ENCODE data around the gene COMT.

COMT gene

GRCh38 chr22:19909350-19910179, 32.0 kb upstream of the COMT start:
- H3K4ac ChIP-seq (ENCODE audit: low read length) = peak overlapping the region; percentile 43
- H3K23ac ChIP-seq (ENCODE audit: low read depth, low read length, poor library complexity) = peak overlapping the region; percentile 94
- H2BK5ac ChIP-seq (ENCODE audit: low read length) = no peak overlapping the region
- H3K4me3 ChIP-seq (ENCODE audit: low read length in 2 of 2) = peak overlapping the region in 1 of 2 donors; percentile 70
- peak overlapping the region; percentile 97 for H3K14ac ChIP-seq (ENCODE audit: low read length)
- H3K18ac ChIP-seq (ENCODE audit: low read length) = peak overlapping the region; percentile 63
- H3K27me3 ChIP-seq (ENCODE audit: control insufficient read depth in 3 of 3, insufficient read depth in 3 of 3, low read depth in 1 of 3, low read length in 3 of 3) = peaks cover 0 to 19% (median 3%) of the 10 kb centered on the region in 3 experiments
- H2BK120ac ChIP-seq (ENCODE audit: low read depth, low read length) = no peak overlapping the region
- peak overlapping the region; percentile 67 for H2BK12ac ChIP-seq (ENCODE audit: low read length)
- H2BK15ac ChIP-seq (ENCODE audit: low read length) = no peak overlapping the region
- H3K27ac ChIP-seq (replicated peaks; ENCODE audit: low read length) = no peak overlapping the region
- H4K91ac ChIP-seq (ENCODE audit: low read depth, low read length, poor library complexity) = peak overlapping the region; percentile 68
- H3K9ac ChIP-seq (ENCODE audit: low read depth, low read length, poor library complexity) = peak overlapping the region; percentile 76
- H4K8ac ChIP-seq (ENCODE audit: low read depth, low read length) = peak overlapping the region; percentile 97
- peaks cover 6 to 9% of the 10 kb centered on the region in 2 donors for H3K4me1 ChIP-seq (ENCODE audit: control insufficient read depth in 2 of 2, insufficient read depth in 1 of 2, low read depth in 1 of 2, low read length in 2 of 2)
- H3K9me3 ChIP-seq (replicated peaks in 1 of 2; ENCODE audit: control insufficient read depth in 2 of 2, insufficient read depth in 1 of 2, low read depth in 1 of 2, low read length in 2 of 2) = peaks cover 0 to 7% of the 10 kb centered on the region in 2 donors
- WGBS, 2 donors (ENCODE audit: extremely low coverage in 2 of 2, insufficient read length in 2 of 2, insufficient replicate concordance in 1 of 2) = 100% methylated on average over 1 of the region's 6 CpGs; no CpG with 5 or more reads in 1 of the 2 donors
- H2AFZ ChIP-seq (ENCODE audit: low read length) = no peak overlapping the region
- H3K79me1 ChIP-seq (ENCODE audit: low read depth, low read length) = peaks cover 5% of the 10 kb centered on the region
- H3K36me3 ChIP-seq (replicated peaks in 1 of 2; ENCODE audit: control insufficient read depth in 2 of 2, insufficient read depth in 2 of 2, low read length in 2 of 2) = peaks cover 0 to 1% of the 10 kb centered on the region in 2 donors
- no peak overlapping the region for H2AK5ac ChIP-seq (ENCODE audit: low read depth, low read length)
- H3K4me2 ChIP-seq (ENCODE audit: insufficient read depth, low read length, poor library complexity, severe bottlenecking) = no peak overlapping the region
- DNase-seq (ENCODE audit: low spot score) = peak; percentile 82

- H3K79me1 ChIP-seq (ENCODE audit: low read depth, low read length) = peaks cover 5% of the 10 kb centered on the region
- no CpG with 5 or more reads among the region's 4 CpGs for WGBS, 2 donors (ENCODE audit: extremely low coverage in 2 of 2, insufficient read length in 2 of 2, insufficient replicate concordance in 1 of 2)
- no peak overlapping the region for H3K18ac ChIP-seq (ENCODE audit: low read length)
- H2BK15ac ChIP-seq (ENCODE audit: low read length) = no peak overlapping the region
- H3K27ac ChIP-seq (replicated peaks; ENCODE audit: low read length) = no peak overlapping the region
- no peak overlapping the region for H3K4ac ChIP-seq (ENCODE audit: low read length)
- no peak overlapping the region for H2BK5ac ChIP-seq (ENCODE audit: low read length)
- no peak overlapping the region for H4K8ac ChIP-seq (ENCODE audit: low read depth, low read length)
- H3K4me2 ChIP-seq (ENCODE audit: insufficient read depth, low read length, poor library complexity, severe bottlenecking) = no peak overlapping the region
- no peak overlapping the region for H2BK12ac ChIP-seq (ENCODE audit: low read length)
- peaks cover 0 to 1% of the 10 kb centered on the region in 2 donors for H3K36me3 ChIP-seq (replicated peaks in 1 of 2; ENCODE audit: control insufficient read depth in 2 of 2, insufficient read depth in 2 of 2, low read length in 2 of 2)
- H3K4me3 ChIP-seq (ENCODE audit: low read length in 2 of 2) = no peak overlapping the region
- peaks cover 0 to 25% (median 3%) of the 10 kb centered on the region in 3 experiments for H3K27me3 ChIP-seq (ENCODE audit: control insufficient read depth in 3 of 3, insufficient read depth in 3 of 3, low read depth in 1 of 3, low read length in 3 of 3)
- H4K91ac ChIP-seq (ENCODE audit: low read depth, low read length, poor library complexity) = no peak overlapping the region
- H3K9me3 ChIP-seq (replicated peaks in 1 of 2; ENCODE audit: control insufficient read depth in 2 of 2, insufficient read depth in 1 of 2, low read depth in 1 of 2, low read length in 2 of 2) = peaks cover 0 to 7% of the 10 kb centered on the region in 2 donors
- no peak overlapping the region for H2AK5ac ChIP-seq (ENCODE audit: low read depth, low read length)
- H3K23ac ChIP-seq (ENCODE audit: low read depth, low read length, poor library complexity) = peak overlapping the region; percentile 94
- H3K4me1 ChIP-seq (ENCODE audit: control insufficient read depth in 2 of 2, insufficient read depth in 1 of 2, low read depth in 1 of 2, low read length in 2 of 2) = peaks cover 6 to 8% of the 10 kb centered on the region in 2 donors
- H3K9ac ChIP-seq (ENCODE audit: low read depth, low read length, poor library complexity) = no peak overlapping the region
- DNase-seq (ENCODE audit: low spot score) = no peak
- H3K14ac ChIP-seq (ENCODE audit: low read length) = no peak overlapping the region
- H2AFZ ChIP-seq (ENCODE audit: low read length) = no peak overlapping the region
- no peak overlapping the region for H2BK120ac ChIP-seq (ENCODE audit: low read depth, low read length)
These were observed 31.3 kb upstream of the COMT start for GRCh38 chr22:19910180-19910744.

- Histone ChIP-seq H3K4me1 (ENCODE audit: control insufficient read depth in 2 of 2, insufficient read depth in 1 of 2, low read depth in 1 of 2, low read length in 2 of 2) (peaks cover 5 to 6% of the 10 kb centered on the region in 2 donors), H2BK12ac (ENCODE audit: low read length) (peak overlapping the region; percentile 76), H3K18ac (ENCODE audit: low read length) (peak overlapping the region; percentile 46), H3K79me1 (ENCODE audit: low read depth, low read length) (peaks cover 5% of the 10 kb centered on the region), H2AK5ac (ENCODE audit: low read depth, low read length) (peak overlapping the region; percentile 68), H3K4ac (ENCODE audit: low read length) (no peak overlapping the region), H3K27me3 (ENCODE audit: control insufficient read depth in 3 of 3, insufficient read depth in 3 of 3, low read depth in 1 of 3, low read length in 3 of 3) (peaks cover 0 to 31% (median 3%) of the 10 kb centered on the region in 3 experiments), H3K9ac (ENCODE audit: low read depth, low read length, poor library complexity) (peak overlapping the region; percentile 30), H2BK120ac (ENCODE audit: low read depth, low read length) (no peak overlapping the region), H3K4me2 (ENCODE audit: insufficient read depth, low read length, poor library complexity, severe bottlenecking) (no peak overlapping the region), H2BK15ac (ENCODE audit: low read length) (peak overlapping the region; percentile 7), H4K91ac (ENCODE audit: low read depth, low read length, poor library complexity) (no peak overlapping the region), H2AFZ (ENCODE audit: low read length) (no peak overlapping the region), H4K8ac (ENCODE audit: low read depth, low read length) (no peak overlapping the region), H3K14ac (ENCODE audit: low read length) (peak overlapping the region; percentile 87), H3K27ac (replicated peaks; ENCODE audit: low read length) (no peak overlapping the region), H3K9me3 (replicated peaks in 1 of 2; ENCODE audit: control insufficient read depth in 2 of 2, insufficient read depth in 1 of 2, low read depth in 1 of 2, low read length in 2 of 2) (peaks cover 0 to 7% of the 10 kb centered on the region in 2 donors), H3K23ac (ENCODE audit: low read depth, low read length, poor library complexity) (peak overlapping the region; percentile 18), H2BK5ac (ENCODE audit: low read length) (no peak overlapping the region), H3K4me3 (ENCODE audit: low read length in 2 of 2) (no peak overlapping the region), H3K36me3 (replicated peaks in 1 of 2; ENCODE audit: control insufficient read depth in 2 of 2, insufficient read depth in 2 of 2, low read length in 2 of 2) (peaks cover 0 to 1% of the 10 kb centered on the region in 2 donors)
- no peak for DNase-seq (ENCODE audit: low spot score)
- no CpG with 5 or more reads among the region's 12 CpGs for WGBS, 2 donors (ENCODE audit: extremely low coverage in 2 of 2, insufficient read length in 2 of 2, insufficient replicate concordance in 1 of 2)
These were observed 29.9 kb upstream of the COMT start for GRCh38 chr22:19911540-19912270.

All from neuronal stem cell (in vitro differentiated cells).